T-helper 2 cell (primary cell): ENCODE data around the gene SKA2.
"Not testable (repeated sequence)": the region's sequence is repeated elsewhere in the genome, so short reads cannot be mapped to it uniquely, and the experiment has no call there.

Experiments used
- DNase-seq, 5 experiments: peaks; one replicate each; pipeline versions ENCODE4 v3.0.0 to v3.0.0-alpha.2; 2012 to 2022

SKA2 gene

GRCh38 chr17:59094861-59095530 is 60.0 kb downstream of the SKA2 start:
- DNase-seq = no peak

GRCh38 chr17:59093702-59094231 is 61.2 kb downstream of the SKA2 start:
- DNase-seq = no peak

- no peak for DNase-seq
These were observed 61.8 kb downstream of the SKA2 start for GRCh38 chr17:59093145-59093701.

GRCh38 chr17:59090593-59090992 is 64.4 kb downstream of the SKA2 start:
- DNase-seq = not testable (repeated sequence)

GRCh38 chr17:59084154-59084553 is 70.8 kb downstream of the SKA2 start:
- DNase-seq = no peak

- DNase-seq = no peak
These were observed 80.5 kb downstream of the SKA2 start for GRCh38 chr17:59074494-59074893.

DNA sequence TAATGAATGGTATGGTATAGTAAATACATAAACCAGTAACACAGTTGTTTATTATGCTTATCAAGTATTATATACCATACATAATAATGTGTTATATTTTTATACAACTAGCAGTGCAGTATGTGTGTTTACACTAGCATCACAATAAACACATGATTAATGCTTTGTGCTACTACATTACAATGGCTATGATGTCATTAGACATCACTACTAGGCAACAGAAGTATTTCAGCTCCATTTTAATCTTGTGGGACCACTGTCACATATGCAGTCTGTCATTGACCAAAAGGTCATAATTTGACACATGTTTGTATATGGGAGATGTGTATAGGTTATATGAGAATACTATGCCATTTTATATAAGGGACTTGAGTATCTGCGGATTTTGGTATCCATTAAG is 81.0 kb downstream of the SKA2 start:
- DNase-seq = no peak

- no peak for DNase-seq
These were observed 85.1 kb downstream of the SKA2 start for GRCh38 chr17:59069856-59070255.

DNA sequence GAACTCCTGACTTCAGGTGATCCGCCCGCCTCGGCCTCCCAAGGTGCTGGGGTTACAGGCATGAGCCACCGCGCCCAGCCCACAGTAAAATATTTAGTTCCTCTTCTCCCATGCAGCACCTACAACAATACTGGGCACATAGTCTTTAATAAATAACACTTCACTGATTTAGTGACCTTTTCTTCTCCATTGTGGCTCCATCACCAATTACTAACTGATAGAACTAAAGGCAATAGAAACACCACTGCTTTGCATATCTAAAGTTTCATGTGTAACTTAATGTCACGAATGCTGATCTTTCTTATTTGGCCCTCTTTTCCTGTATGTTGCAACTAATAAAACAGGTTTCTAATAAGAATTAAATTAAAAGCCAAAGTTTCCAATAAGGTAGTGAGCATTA is 87.2 kb downstream of the SKA2 start:
- no peak for DNase-seq

DNA sequence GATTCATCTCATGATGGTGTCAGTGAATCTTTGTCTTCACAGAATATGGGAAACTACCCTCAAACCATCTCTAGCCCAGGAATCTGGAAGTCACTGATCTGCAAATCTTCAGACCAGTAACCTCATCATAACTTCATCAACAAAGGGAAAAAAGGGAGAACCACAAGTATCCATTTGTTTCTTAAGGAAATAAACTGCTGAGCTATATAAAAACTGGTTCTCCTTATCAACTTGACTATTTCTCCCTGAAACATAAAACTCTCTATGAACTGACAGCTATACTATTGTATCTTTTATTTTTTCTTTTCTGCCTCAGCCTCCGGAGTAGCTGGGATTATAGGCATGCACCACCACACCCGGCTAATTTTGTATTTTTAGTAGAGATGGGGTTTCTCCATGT is 87.6 kb downstream of the SKA2 start:
- no peak for DNase-seq

DNA sequence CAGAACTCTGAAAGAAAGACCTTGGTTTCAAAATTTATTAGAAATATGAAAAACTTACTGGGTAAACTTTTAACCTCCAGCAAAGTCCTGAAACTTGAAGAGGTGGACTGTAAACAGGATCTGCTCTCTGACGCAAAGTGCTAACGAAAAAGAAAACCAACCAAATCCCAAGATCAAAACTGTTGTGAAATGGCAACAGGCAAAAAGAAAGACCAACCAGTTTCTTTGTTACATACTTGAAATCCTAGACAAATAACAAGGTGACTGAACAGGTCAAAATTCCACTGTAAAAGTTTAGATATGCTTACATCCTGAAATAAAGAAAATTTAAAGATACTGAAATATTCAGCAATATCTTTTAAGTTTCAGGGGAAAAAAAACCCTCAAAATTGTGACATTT is 92.5 kb downstream of the SKA2 start:
- DNase-seq = no peak
